ENCODE measurements around the gene NDRG3.

- TF ChIP-seq, protein P1, sequence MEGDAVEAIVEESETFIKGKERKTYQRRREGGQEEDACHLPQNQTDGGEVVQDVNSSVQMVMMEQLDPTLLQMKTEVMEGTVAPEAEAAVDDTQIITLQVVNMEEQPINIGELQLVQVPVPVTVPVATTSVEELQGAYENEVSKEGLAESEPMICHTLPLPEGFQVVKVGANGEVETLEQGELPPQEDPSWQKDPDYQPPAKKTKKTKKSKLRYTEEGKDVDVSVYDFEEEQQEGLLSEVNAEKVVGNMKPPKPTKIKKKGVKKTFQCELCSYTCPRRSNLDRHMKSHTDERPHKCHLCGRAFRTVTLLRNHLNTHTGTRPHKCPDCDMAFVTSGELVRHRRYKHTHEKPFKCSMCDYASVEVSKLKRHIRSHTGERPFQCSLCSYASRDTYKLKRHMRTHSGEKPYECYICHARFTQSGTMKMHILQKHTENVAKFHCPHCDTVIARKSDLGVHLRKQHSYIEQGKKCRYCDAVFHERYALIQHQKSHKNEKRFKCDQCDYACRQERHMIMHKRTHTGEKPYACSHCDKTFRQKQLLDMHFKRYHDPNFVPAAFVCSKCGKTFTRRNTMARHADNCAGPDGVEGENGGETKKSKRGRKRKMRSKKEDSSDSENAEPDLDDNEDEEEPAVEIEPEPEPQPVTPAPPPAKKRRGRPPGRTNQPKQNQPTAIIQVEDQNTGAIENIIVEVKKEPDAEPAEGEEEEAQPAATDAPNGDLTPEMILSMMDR (conservative IDR thresholded peaks at IDR 0.05 in 1 of 2, IDR thresholded peaks at IDR 0.05 in 1 of 2; ENCODE audit: extremely low read depth in 1 of 2, insufficient read depth in 1 of 2, low read depth in 1 of 2, low read length in 2 of 2), result no peak
- TF ChIP-seq EZH2 (IDR thresholded peaks at IDR 0.05; ENCODE audit: borderline replicate concordance, low read length), result no peak
These were observed 24.8 kb upstream of the NDRG3 start for GRCh38 chr20:36770680-36771079.

Measured in mammary epithelial cell (primary cell).